Measurements from ENCODE around the gene ATXN10. TPM values are rescaled to one million over a fixed set of nuclear protein-coding genes. Genes with fewer than 3 reads are reported as not detected.

ATXN10 gene
- total and polyA plus RNA-seq, 2 of the 8 experiments (the other 6 are each of a cell fraction or from before 2014, with no cell fraction given), result 134 to 210 TPM

- Histone ChIP-seq H2BK15ac (ENCODE audit: low read length) (no peak overlapping the region), H2BK20ac (ENCODE audit: low read length) (no peak overlapping the region), H4K20me1 (replicated peaks in 1 of 2; ENCODE audit: control insufficient read depth in 1 of 2, insufficient read depth in 2 of 2, low read length in 2 of 2) (peaks cover 6 to 12% of the 10 kb centered on the region in 2 experiments), H3K23me2 (ENCODE audit: low read depth, low read length) (no peaks in the 10 kb centered on the region), H3K27me3 (replicated peaks in 1 of 4; ENCODE audit: control insufficient read depth in 3 of 4, extremely low read depth in 1 of 4, insufficient read depth in 3 of 4, low read length in 3 of 4) (no peaks in the 10 kb centered on the region), H4K91ac (replicated peaks; ENCODE audit: insufficient read length, low read length) (no peak overlapping the region), H3K9ac (replicated peaks in 1 of 4; ENCODE audit: extremely low read depth in 1 of 4, low read depth in 3 of 4, low read length in 3 of 4) (no peak overlapping the region), H3K14ac (ENCODE audit: insufficient read length) (no peak overlapping the region), H3K4me3 (ENCODE audit: extremely low read depth in 1 of 4, insufficient read depth in 2 of 4, low read depth in 3 of 4, low read length in 4 of 4) (no peak overlapping the region), H3K36me3 (ENCODE audit: control insufficient read depth in 2 of 4, insufficient read depth in 4 of 4, low read length in 3 of 4) (peaks cover 3 to 27% (median 11%) of the 10 kb centered on the region in 4 experiments; a peak in 6 of 8 replicates), H4K5ac (ENCODE audit: insufficient read length, low read depth, low read length) (no peak overlapping the region), H3K79me2 (ENCODE audit: control insufficient read depth in 1 of 2, insufficient read depth in 2 of 2, low read length in 2 of 2) (peaks cover 7 to 72% of the 10 kb centered on the region in 2 experiments), H4K8ac (ENCODE audit: extremely low read depth, insufficient read depth, low read length) (no peak overlapping the region), H2BK5ac (ENCODE audit: low read depth, low read length) (no peak overlapping the region), H3K4ac (replicated peaks; ENCODE audit: insufficient read length, low read depth, low read length) (no peak overlapping the region), H2BK120ac (replicated peaks; ENCODE audit: low read depth, low read length) (no peak overlapping the region), H3K79me1 (ENCODE audit: low read depth, low read length) (peaks cover 2% of the 10 kb centered on the region; the same call in 1 of the 2 replicates), H3K9me3 (ENCODE audit: insufficient read depth in 2 of 2, low read depth in 1 of 2, low read length in 1 of 2) (no peaks in the 10 kb centered on the region), H3K56ac (replicated peaks; ENCODE audit: insufficient read length, low read depth, low read length) (no peak overlapping the region), H3K23ac (ENCODE audit: insufficient read length) (no peak overlapping the region), H3K4me2 (ENCODE audit: insufficient read depth in 1 of 2, low read depth in 2 of 2, low read length in 2 of 2) (no peak overlapping the region), H2BK12ac (ENCODE audit: low read depth, low read length) (no peak overlapping the region), H3K4me1 (replicated peaks in 1 of 4; ENCODE audit: control insufficient read depth in 3 of 4, insufficient read depth in 4 of 4, low read length in 3 of 4) (peaks cover 0 to 2% (median under 1%) of the 10 kb centered on the region in 4 experiments; a peak in 2 of 7 replicates), H3K18ac (ENCODE audit: extremely low read depth, low read length) (no peak overlapping the region), H2AFZ (ENCODE audit: low read length) (no peak overlapping the region), H2AK5ac (ENCODE audit: low read depth, low read length) (no peak overlapping the region), H3K27ac (ENCODE audit: low read depth, low read length) (no peak overlapping the region)
- DNase-seq (ENCODE audit: low read depth in 1 of 2, low spot score in 2 of 2) (no peak), FAIRE-seq (no peak)
- ChIA-PET POLR2A (ENCODE audit: partially characterized antibody) (interaction anchor here (0.6 kb wide), 1 partner anchor 23 kb away, joined by 3 read pairs; no protein-coding TSS in a partner anchor), CTCF (ENCODE audit: partially characterized antibody) (interaction anchor here (0.7 kb wide), 1 partner anchor 175 kb away, joined by 3 read pairs; no protein-coding TSS in a partner anchor)
- 96% methylated on average over 1 of the region's 1 CpG; no CpG with 5 or more reads in 1 of the 2 experiments for WGBS, 2 experiments (ENCODE audit: extremely low coverage in 1 of 2, insufficient coverage in 1 of 2, insufficient read length in 1 of 2, insufficient replicate concordance in 2 of 2, low coverage in 1 of 2, low lambda C conversion rate in 2 of 2, missing lambda C conversion rate in 1 of 2)
- TF ChIP-seq CBX8 (IDR thresholded peaks at IDR 0.05; ENCODE audit: borderline replicate concordance, low read depth, low read length), result no peak
- TF ChIP-seq ATF2 (IDR thresholded peaks at IDR 0.05; ENCODE audit: low read length), result no peak
- no peak for TF ChIP-seq KDM1A (IDR thresholded peaks at IDR 0.05; ENCODE audit: borderline replicate concordance, low read length)
- no peak for TF ChIP-seq JUND (IDR thresholded peaks at IDR 0.05; ENCODE audit: low read length)
- no peak for TF ChIP-seq GABPA (IDR thresholded peaks at IDR 0.05; ENCODE audit: borderline replicate concordance, insufficient read depth, low read length)
- TF ChIP-seq EP300 (IDR thresholded peaks at IDR 0.05; ENCODE audit: borderline replicate concordance in 1 of 2, low read depth in 2 of 2, low read length in 2 of 2), result no peak
- no peak for TF ChIP-seq PHF8 (conservative IDR thresholded peaks at IDR 0.05; ENCODE audit: low read depth, low read length)
- TF ChIP-seq ATF3 (IDR thresholded peaks at IDR 0.05; ENCODE audit: insufficient read depth, low read depth, low read length), result no peak
- no peak for TF ChIP-seq EGR1 (IDR thresholded peaks at IDR 0.05; ENCODE audit: borderline replicate concordance, low read depth, low read length)
- no peak for TF ChIP-seq TEAD4 (IDR thresholded peaks at IDR 0.05; ENCODE audit: low read depth, low read length)
Measured at GRCh38 chr22:45689211-45689610, 17.6 kb downstream of the ATXN10 start.

All from H1 (cell line).